GM21447 (cell line): ENCODE measurements around the gene ACAP2.
"Not testable (repeated sequence)": the region's sequence is repeated elsewhere in the genome, so short reads cannot be mapped to it uniquely, and the experiment has no call there.

ENCODE experiments used
- ATAC-seq: cut with Tn5 transposase; IDR thresholded peaks from one replicate; pipeline ENCODE4 v1.9.1; 2021; ENCODE audit not compliant: unreplicated experiment

ACAP2 gene

GRCh38 chr3:195442573-195443390 lies at the start of gene ACAP2:
Gene ACAP2, minus strand, starts transcription at chr3:195443020. Its CDS starts 173 bp downstream, at chr3:195442847.
- peak; percentile 85 for ATAC-seq

- no peak for ATAC-seq
Measured at GRCh38 chr3:195475614-195476013, 32.8 kb upstream of the ACAP2 start.

GRCh38 chr3:195475116-195475515 lies 32.3 kb upstream of the ACAP2 start:
- not testable (repeated sequence) for ATAC-seq

GRCh38 chr3:195468841-195469240 lies 26.0 kb upstream of the ACAP2 start:
- no peak for ATAC-seq

GRCh38 chr3:195468391-195468776 lies 25.6 kb upstream of the ACAP2 start:
- ATAC-seq, result no peak

- no peak for ATAC-seq
Measured at GRCh38 chr3:195467641-195468390, 25.0 kb upstream of the ACAP2 start.

GRCh38 chr3:195466251-195466650 lies 23.4 kb upstream of the ACAP2 start:
- ATAC-seq, result no peak

- not testable (repeated sequence) for ATAC-seq
Measured at GRCh38 chr3:195462922-195463321, 20.1 kb upstream of the ACAP2 start.

GRCh38 chr3:195462308-195462610 lies 19.4 kb upstream of the ACAP2 start:
- ATAC-seq, result no peak

- no peak for ATAC-seq
Measured at GRCh38 chr3:195461594-195462307, 18.9 kb upstream of the ACAP2 start.

- ATAC-seq, result no peak
Measured at GRCh38 chr3:195460091-195460713, 17.4 kb upstream of the ACAP2 start.

- peak; percentile 93 for ATAC-seq
Measured at GRCh38 chr3:195458316-195458717, 15.5 kb upstream of the ACAP2 start.

GRCh38 chr3:195455789-195456188 lies 13.0 kb upstream of the ACAP2 start:
- ATAC-seq, result no peak

- no peak for ATAC-seq
Measured at GRCh38 chr3:195453236-195453635, 10.4 kb upstream of the ACAP2 start.

GRCh38 chr3:195451373-195452015 lies 8.7 kb upstream of the ACAP2 start:
- ATAC-seq, result no peak

GRCh38 chr3:195450731-195451229 lies 8.0 kb upstream of the ACAP2 start:
- no peak for ATAC-seq

GRCh38 chr3:195448205-195448875 lies 5.5 kb upstream of the ACAP2 start:
- ATAC-seq, result no peak

- no peak for ATAC-seq
Measured at GRCh38 chr3:195447201-195447600, 4.4 kb upstream of the ACAP2 start.

GRCh38 chr3:195446359-195446758 lies 3.5 kb upstream of the ACAP2 start:
- no peak for ATAC-seq

GRCh38 chr3:195445885-195446284 lies 3.1 kb upstream of the ACAP2 start:
- no peak for ATAC-seq
